ENCODE data around the gene SLC44A5. TPM values are rescaled to one million over a fixed set of nuclear protein-coding genes. Genes with fewer than 3 reads are reported as not detected.
"Not testable (repeated sequence)": the region's sequence is repeated elsewhere in the genome, so short reads cannot be mapped to it uniquely, and the experiment has no call there.

SLC44A5 gene
- total RNA-seq, 2 donors from 2014 or later, result 3.6 to 5.4 TPM

DNA sequence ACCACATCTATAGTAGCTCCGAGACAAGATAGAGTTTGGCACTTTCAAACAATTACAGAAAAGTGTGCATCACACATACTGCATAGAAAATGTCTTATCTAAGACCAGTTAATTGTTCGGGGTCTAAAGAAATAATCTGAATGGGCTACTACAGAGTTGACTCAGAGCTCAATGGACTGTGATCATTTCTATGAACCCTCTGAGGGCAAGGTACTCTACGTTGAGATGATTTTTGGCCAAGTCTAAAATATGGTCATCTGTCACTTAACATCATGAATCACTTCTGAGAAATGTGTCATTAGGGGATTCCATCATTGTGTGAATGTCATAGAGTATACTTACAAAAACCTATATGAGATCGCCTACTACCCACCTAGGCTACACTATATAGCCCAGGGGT is 123.5 kb downstream of the SLC44A5 start:
- H3K4me1 ChIP-seq, result no peaks in the 10 kb centered on the region
- WGBS, 2 donors, result 59 to 79% methylated on average over 4 of the region's 4 CpGs
- H3K27me3 ChIP-seq, result no peaks in the 10 kb centered on the region
- no peaks in the 10 kb centered on the region for H3K36me3 ChIP-seq (replicated peaks in 1 of 2; ENCODE audit: insufficient read depth in 1 of 2, low read depth in 2 of 2)
- DNase-seq (no peak), ATAC-seq (no peak)
- no peak overlapping the region for H3K4me3 ChIP-seq
- TF ChIP-seq POLR2A (IDR thresholded peaks at IDR 0.05), result no peak
- TF ChIP-seq, protein P1, sequence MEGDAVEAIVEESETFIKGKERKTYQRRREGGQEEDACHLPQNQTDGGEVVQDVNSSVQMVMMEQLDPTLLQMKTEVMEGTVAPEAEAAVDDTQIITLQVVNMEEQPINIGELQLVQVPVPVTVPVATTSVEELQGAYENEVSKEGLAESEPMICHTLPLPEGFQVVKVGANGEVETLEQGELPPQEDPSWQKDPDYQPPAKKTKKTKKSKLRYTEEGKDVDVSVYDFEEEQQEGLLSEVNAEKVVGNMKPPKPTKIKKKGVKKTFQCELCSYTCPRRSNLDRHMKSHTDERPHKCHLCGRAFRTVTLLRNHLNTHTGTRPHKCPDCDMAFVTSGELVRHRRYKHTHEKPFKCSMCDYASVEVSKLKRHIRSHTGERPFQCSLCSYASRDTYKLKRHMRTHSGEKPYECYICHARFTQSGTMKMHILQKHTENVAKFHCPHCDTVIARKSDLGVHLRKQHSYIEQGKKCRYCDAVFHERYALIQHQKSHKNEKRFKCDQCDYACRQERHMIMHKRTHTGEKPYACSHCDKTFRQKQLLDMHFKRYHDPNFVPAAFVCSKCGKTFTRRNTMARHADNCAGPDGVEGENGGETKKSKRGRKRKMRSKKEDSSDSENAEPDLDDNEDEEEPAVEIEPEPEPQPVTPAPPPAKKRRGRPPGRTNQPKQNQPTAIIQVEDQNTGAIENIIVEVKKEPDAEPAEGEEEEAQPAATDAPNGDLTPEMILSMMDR (IDR thresholded peaks at IDR 0.05), result no peak
- peaks cover 0 to 5% (median 0%) of the 10 kb centered on the region in 3 donors for H3K9me3 ChIP-seq
- intact Hi-C loops (cut with DNase I), result no loop called here
- no peak overlapping the region for H3K27ac ChIP-seq

DNA sequence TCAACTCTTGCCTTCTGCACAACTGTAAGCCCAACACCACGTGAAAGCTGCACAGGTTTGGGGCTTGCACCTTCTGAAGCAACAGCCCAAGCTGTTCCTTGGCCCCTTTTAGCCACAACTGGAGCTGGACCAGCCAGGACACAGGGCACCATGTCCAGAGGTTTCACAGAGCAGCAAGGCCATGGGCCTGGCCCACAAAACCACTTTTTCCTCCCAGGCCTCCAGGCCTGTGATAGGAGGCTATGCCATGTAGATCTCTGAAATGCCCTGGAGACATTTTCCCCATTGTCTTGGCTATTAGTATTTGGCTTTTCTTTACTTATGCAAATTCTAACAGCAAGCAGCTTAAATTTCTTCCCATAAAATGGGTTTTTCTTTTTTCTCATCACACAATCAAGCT is 126.1 kb downstream of the SLC44A5 start:
- no peak overlapping the region for H3K27ac ChIP-seq
- WGBS, 2 donors, result 33% methylated on average over 1 of the region's 1 CpG
- H3K9me3 ChIP-seq, result peaks cover 0 to 5% (median 0%) of the 10 kb centered on the region in 3 donors
- DNase-seq, result no peak
- no peaks in the 10 kb centered on the region for H3K4me1 ChIP-seq
- no peak for ATAC-seq
- no peaks in the 10 kb centered on the region for H3K36me3 ChIP-seq (replicated peaks in 1 of 2; ENCODE audit: insufficient read depth in 1 of 2, low read depth in 2 of 2)
- no peak overlapping the region for H3K4me3 ChIP-seq
- no peaks in the 10 kb centered on the region for H3K27me3 ChIP-seq
- TF ChIP-seq POLR2A (IDR thresholded peaks at IDR 0.05), result no peak
- TF ChIP-seq, protein P1 (IDR thresholded peaks at IDR 0.05), result no peak
- intact Hi-C loops (cut with DNase I), result no loop called here

DNA sequence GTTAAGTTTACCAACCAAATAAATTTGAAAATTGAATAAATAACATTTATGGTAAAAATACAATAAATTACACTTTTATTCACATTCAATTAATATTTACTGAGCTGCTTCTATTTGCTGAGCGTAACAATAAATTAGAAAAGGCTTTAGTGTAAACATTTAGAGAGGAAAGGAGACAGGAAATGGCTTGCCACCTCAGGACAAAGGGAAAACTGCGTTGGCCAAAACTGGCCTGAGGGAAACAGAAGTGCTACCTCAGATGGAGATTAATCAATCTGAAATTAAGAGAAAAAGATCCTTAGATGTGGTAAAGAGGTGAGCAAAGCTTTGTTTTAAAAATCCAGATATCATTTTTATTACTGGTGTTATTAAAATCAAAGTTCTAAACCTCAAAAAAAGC is 128.0 kb downstream of the SLC44A5 start:
- TF ChIP-seq, protein P1 (IDR thresholded peaks at IDR 0.05), result no peak
- TF ChIP-seq POLR2A (IDR thresholded peaks at IDR 0.05), result no peak

DNA sequence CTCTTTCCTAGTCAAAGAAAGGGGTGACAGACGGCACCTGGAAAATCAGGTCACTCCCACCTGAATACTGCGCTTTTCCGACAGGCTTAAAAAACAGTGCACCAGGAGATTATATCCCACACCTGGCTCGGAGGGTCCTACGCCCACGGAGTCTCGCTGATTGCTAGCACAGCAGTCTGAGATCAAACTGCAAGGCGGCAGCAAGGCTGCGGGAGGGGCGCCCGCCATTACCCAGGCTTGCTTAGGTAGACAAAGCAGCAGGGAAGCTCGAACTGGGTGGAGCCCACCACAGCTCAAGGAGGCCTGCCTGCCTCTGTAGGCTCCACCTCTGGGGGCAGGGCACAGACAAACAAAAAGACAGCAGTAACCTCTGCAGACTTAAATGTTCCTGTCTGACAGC is 134.4 kb downstream of the SLC44A5 start:
- 89 to 91% methylated on average over 12 of the region's 12 CpGs for WGBS, 2 donors
- H3K9me3 ChIP-seq, result not testable (repeated sequence)

More for the DNA sequence above, 128.0 kb downstream of the SLC44A5 start:
- H3K27me3 ChIP-seq, result no peaks in the 10 kb centered on the region
- 48 to 67% methylated on average over 2 of the region's 2 CpGs for WGBS, 2 donors
- no peaks in the 10 kb centered on the region for H3K4me1 ChIP-seq
- DNase-seq (no peak), ATAC-seq (no peak)
- H3K4me3 ChIP-seq, result no peak overlapping the region
- H3K27ac ChIP-seq, result no peak overlapping the region
- intact Hi-C loops (cut with DNase I), result no loop called here
- H3K9me3 ChIP-seq, result peaks cover 0 to 5% (median 0%) of the 10 kb centered on the region in 3 donors
- H3K36me3 ChIP-seq (replicated peaks in 1 of 2; ENCODE audit: insufficient read depth in 1 of 2, low read depth in 2 of 2), result no peaks in the 10 kb centered on the region

DNA sequence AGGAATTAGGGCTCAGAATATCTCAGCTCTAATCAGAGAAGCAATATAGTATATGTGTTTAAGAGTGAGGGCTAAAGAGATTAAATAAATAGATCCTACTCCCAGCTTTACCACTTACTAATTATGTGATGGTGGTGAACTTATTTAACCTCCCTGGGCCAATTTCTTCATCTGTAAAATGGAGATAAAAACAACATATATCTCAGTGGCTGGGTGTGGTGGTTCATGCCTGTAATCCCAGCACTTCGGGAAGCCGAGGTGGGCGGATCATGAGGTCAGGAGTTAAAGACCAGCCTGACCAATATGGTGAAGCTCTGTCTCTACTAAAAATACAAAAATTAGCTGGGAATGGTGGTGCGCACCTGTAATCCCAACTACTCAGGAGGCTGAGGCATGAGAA is 135.2 kb downstream of the SLC44A5 start:
- intact Hi-C loops (cut with DNase I), result no loop called here
- ATAC-seq, result no peak
- DNase-seq, result no peak
- H3K9me3 ChIP-seq, result no peaks in the 10 kb centered on the region
- H3K4me1 ChIP-seq, result no peaks in the 10 kb centered on the region
- H3K27me3 ChIP-seq, result no peaks in the 10 kb centered on the region
- H3K27ac ChIP-seq, result no peak overlapping the region
- no peak overlapping the region for H3K4me3 ChIP-seq
- H3K36me3 ChIP-seq (replicated peaks in 1 of 2; ENCODE audit: insufficient read depth in 1 of 2, low read depth in 2 of 2), result no peaks in the 10 kb centered on the region
- TF ChIP-seq, protein P1 (IDR thresholded peaks at IDR 0.05), result no peak
- no peak for TF ChIP-seq POLR2A (IDR thresholded peaks at IDR 0.05)
- 75 to 94% methylated on average over 4 of the region's 4 CpGs for WGBS, 2 donors

More for the DNA sequence above, 134.4 kb downstream of the SLC44A5 start:
- H3K4me3 ChIP-seq; intact Hi-C loops (cut with DNase I); H3K27me3 ChIP-seq; H3K36me3 ChIP-seq (replicated peaks in 1 of 2; ENCODE audit: insufficient read depth in 1 of 2, low read depth in 2 of 2); ATAC-seq; H3K4me1 ChIP-seq; H3K27ac ChIP-seq; DNase-seq: not testable (repeated sequence)
